ENCODE results near the gene NR6A1.
A peak's percentile ranks its signal among the peaks of the same experiment; 100 is the strongest.

The NR6A1 gene

DNA sequence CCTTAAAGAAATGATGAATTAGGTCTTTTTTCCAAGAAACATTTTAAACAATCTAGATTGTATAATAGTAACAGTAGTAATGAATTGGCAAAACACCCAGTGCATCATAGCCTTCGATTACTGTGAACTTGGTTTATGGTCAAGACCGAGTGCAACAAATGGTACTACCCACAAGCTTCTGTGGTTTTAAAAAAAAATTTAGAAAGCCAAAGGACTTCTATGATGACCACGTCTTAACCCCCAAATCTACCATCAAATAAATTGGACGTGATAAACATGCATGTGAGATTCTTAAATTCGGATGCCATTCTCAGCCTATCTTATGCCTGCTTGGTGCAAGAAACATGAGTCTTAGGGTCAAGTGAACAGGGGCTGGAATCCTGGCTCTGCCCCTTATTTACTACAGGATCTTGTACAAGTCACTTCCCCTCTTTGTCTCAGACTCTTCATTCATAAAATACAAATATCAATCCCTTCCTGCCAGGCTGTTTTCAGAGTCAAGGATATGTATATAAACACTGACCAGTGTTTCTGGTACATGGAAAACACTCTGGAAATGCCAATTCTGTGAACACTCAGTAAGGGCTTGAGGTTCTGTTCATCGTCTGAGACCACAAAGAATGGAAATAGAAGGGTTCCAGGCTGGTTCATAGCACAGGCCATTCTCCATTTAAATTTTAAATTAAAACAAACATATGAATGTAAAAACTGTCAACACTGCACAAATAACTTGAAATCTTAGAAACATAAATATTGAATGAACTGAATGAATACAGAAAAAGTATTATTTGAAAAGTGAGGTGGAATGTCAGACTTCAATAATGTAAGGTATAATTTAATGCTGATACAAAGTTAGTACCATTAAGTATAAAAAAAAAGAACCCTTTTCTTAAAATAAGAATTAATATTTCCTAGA is 107.8 kb downstream of the NR6A1 start:
- Histone ChIP-seq H3K36me3 (ENCODE audit: control insufficient read depth, insufficient read depth, low read length) (no peaks in the 10 kb centered on the region), H3K9me3 (ENCODE audit: control insufficient read depth, insufficient read depth, low read depth, low read length) (no peaks in the 10 kb centered on the region), H3K9ac (ENCODE audit: low read length) (no peak overlapping the region), H3K4me1 (ENCODE audit: control insufficient read depth, insufficient read depth, low read length) (peaks cover 15% of the 10 kb centered on the region), H3K27me3 (ENCODE audit: control insufficient read depth, insufficient read depth, low read length) (no peaks in the 10 kb centered on the region), H3K27ac (ENCODE audit: low read depth, low read length) (no peak overlapping the region), H3K4me3 (ENCODE audit: low read depth, low read length) (no peak overlapping the region)

GRCh38 chr9:124662561-124662960 is 108.5 kb downstream of the NR6A1 start:
- no peaks in the 10 kb centered on the region for H3K36me3 ChIP-seq (ENCODE audit: control insufficient read depth, insufficient read depth, low read length)
- H3K9me3 ChIP-seq (ENCODE audit: control insufficient read depth, insufficient read depth, low read depth, low read length) = no peaks in the 10 kb centered on the region
- H3K27ac ChIP-seq (ENCODE audit: low read depth, low read length) = no peak overlapping the region
- H3K27me3 ChIP-seq (ENCODE audit: control insufficient read depth, insufficient read depth, low read length) = no peaks in the 10 kb centered on the region
- no peak overlapping the region for H3K9ac ChIP-seq (ENCODE audit: low read length)
- no peak overlapping the region for H3K4me3 ChIP-seq (ENCODE audit: low read depth, low read length)
- peaks cover 15% of the 10 kb centered on the region for H3K4me1 ChIP-seq (ENCODE audit: control insufficient read depth, insufficient read depth, low read length)

DNA sequence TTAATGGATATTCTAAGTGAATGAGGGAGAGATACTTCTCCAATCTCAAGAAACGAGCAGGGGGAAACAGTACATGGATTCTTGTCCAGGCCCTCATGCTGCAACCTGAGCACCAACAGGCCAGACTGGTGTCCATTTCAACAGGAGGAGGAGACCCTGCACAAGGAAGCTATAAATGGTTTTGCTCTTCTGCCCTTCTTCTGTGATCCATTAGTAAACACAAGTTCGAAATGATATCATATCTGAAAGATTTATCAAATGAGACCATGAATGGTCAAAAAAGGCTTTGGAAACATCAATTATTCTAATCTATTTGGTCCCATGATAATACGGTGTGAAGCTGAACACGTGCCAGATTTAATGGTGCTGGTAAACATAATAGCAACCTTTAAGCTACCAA is 109.8 kb downstream of the NR6A1 start:
- Histone ChIP-seq H3K9me3 (ENCODE audit: control insufficient read depth, insufficient read depth, low read depth, low read length) (no peaks in the 10 kb centered on the region), H3K27me3 (ENCODE audit: control insufficient read depth, insufficient read depth, low read length) (no peaks in the 10 kb centered on the region), H3K4me1 (ENCODE audit: control insufficient read depth, insufficient read depth, low read length) (peaks cover 15% of the 10 kb centered on the region), H3K36me3 (ENCODE audit: control insufficient read depth, insufficient read depth, low read length) (no peaks in the 10 kb centered on the region), H3K27ac (ENCODE audit: low read depth, low read length) (no peak overlapping the region), H3K4me3 (ENCODE audit: low read depth, low read length) (no peak overlapping the region), H3K9ac (ENCODE audit: low read length) (no peak overlapping the region)

DNA sequence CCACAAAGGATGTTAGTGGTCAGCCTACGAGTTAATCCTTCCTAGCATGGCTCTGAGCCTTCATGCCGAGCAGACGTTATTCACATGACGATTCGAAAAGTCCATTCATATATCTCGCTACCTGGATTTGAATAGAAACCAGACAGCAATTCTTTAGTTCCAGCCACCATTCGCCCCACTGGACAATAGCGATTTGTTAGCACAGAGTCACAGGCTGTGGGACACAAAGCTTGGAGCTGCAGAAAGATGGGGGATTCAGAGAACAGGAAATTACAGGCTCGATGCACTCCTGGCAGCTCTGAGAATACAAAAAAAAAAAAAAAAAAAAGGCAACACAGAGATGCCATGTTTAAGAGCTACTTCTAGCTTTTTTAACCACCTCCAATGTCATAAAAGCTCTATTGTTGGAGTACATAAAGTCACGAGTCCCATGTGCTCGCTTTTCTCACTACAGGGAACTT is 110.7 kb downstream of the NR6A1 start:
- Histone ChIP-seq H3K27me3 (ENCODE audit: control insufficient read depth, insufficient read depth, low read length) (no peaks in the 10 kb centered on the region), H3K36me3 (ENCODE audit: control insufficient read depth, insufficient read depth, low read length) (no peaks in the 10 kb centered on the region), H3K4me1 (ENCODE audit: control insufficient read depth, insufficient read depth, low read length) (peaks cover 15% of the 10 kb centered on the region), H3K4me3 (ENCODE audit: low read depth, low read length) (peak overlapping the region; percentile 65), H3K27ac (ENCODE audit: low read depth, low read length) (peak overlapping the region; percentile 76; the same call in 1 of the 2 replicates), H3K9ac (ENCODE audit: low read length) (peak overlapping the region; percentile 85), H3K9me3 (ENCODE audit: control insufficient read depth, insufficient read depth, low read depth, low read length) (no peaks in the 10 kb centered on the region)

- H3K9me3 ChIP-seq (ENCODE audit: control insufficient read depth, insufficient read depth, low read depth, low read length) = no peaks in the 10 kb centered on the region
- H3K36me3 ChIP-seq (ENCODE audit: control insufficient read depth, insufficient read depth, low read length) = no peaks in the 10 kb centered on the region
- H3K4me1 ChIP-seq (ENCODE audit: control insufficient read depth, insufficient read depth, low read length) = peaks cover 15% of the 10 kb centered on the region
- H3K9ac ChIP-seq (ENCODE audit: low read length) = peak overlapping the region; percentile 85
- H3K27ac ChIP-seq (ENCODE audit: low read depth, low read length) = peak overlapping the region; percentile 76
- peak overlapping the region; percentile 65 for H3K4me3 ChIP-seq (ENCODE audit: low read depth, low read length)
- no peaks in the 10 kb centered on the region for H3K27me3 ChIP-seq (ENCODE audit: control insufficient read depth, insufficient read depth, low read length)
Observed at GRCh38 chr9:124659099-124659659, 111.9 kb downstream of the NR6A1 start.

- H3K27me3 ChIP-seq (ENCODE audit: control insufficient read depth, insufficient read depth, low read length) = no peaks in the 10 kb centered on the region
- H3K9ac ChIP-seq (ENCODE audit: low read length) = peak overlapping the region; percentile 85
- peak overlapping the region; percentile 65 for H3K4me3 ChIP-seq (ENCODE audit: low read depth, low read length)
- H3K36me3 ChIP-seq (ENCODE audit: control insufficient read depth, insufficient read depth, low read length) = no peaks in the 10 kb centered on the region
- peak overlapping the region; percentile 76; the same call in 1 of the 2 replicates for H3K27ac ChIP-seq (ENCODE audit: low read depth, low read length)
- peaks cover 15% of the 10 kb centered on the region for H3K4me1 ChIP-seq (ENCODE audit: control insufficient read depth, insufficient read depth, low read length)
- no peaks in the 10 kb centered on the region for H3K9me3 ChIP-seq (ENCODE audit: control insufficient read depth, insufficient read depth, low read depth, low read length)
Observed at GRCh38 chr9:124658165-124659017, 112.7 kb downstream of the NR6A1 start.

- H3K27ac ChIP-seq (ENCODE audit: low read depth, low read length) = no peak overlapping the region
- H3K27me3 ChIP-seq (ENCODE audit: control insufficient read depth, insufficient read depth, low read length) = no peaks in the 10 kb centered on the region
- H3K4me1 ChIP-seq (ENCODE audit: control insufficient read depth, insufficient read depth, low read length) = peaks cover 16% of the 10 kb centered on the region
- H3K4me3 ChIP-seq (ENCODE audit: low read depth, low read length) = no peak overlapping the region; the same call in 1 of the 2 replicates
- H3K9me3 ChIP-seq (ENCODE audit: control insufficient read depth, insufficient read depth, low read depth, low read length) = no peaks in the 10 kb centered on the region
- no peaks in the 10 kb centered on the region for H3K36me3 ChIP-seq (ENCODE audit: control insufficient read depth, insufficient read depth, low read length)
- no peak overlapping the region for H3K9ac ChIP-seq (ENCODE audit: low read length)
Observed at GRCh38 chr9:124657516-124657915, 113.6 kb downstream of the NR6A1 start.

- no peak overlapping the region for H3K9ac ChIP-seq (ENCODE audit: low read length)
- H3K27me3 ChIP-seq (ENCODE audit: control insufficient read depth, insufficient read depth, low read length) = no peaks in the 10 kb centered on the region
- H3K9me3 ChIP-seq (ENCODE audit: control insufficient read depth, insufficient read depth, low read depth, low read length) = no peaks in the 10 kb centered on the region
- H3K4me3 ChIP-seq (ENCODE audit: low read depth, low read length) = no peak overlapping the region
- H3K27ac ChIP-seq (ENCODE audit: low read depth, low read length) = no peak overlapping the region
- H3K4me1 ChIP-seq (ENCODE audit: control insufficient read depth, insufficient read depth, low read length) = peaks cover 8% of the 10 kb centered on the region; the same call in 1 of the 2 replicates
- no peaks in the 10 kb centered on the region for H3K36me3 ChIP-seq (ENCODE audit: control insufficient read depth, insufficient read depth, low read length)
Observed at GRCh38 chr9:124654431-124654830, 116.7 kb downstream of the NR6A1 start.

GRCh38 chr9:124652615-124653393 is 118.3 kb downstream of the NR6A1 start:
- no peak overlapping the region for H3K4me3 ChIP-seq (ENCODE audit: low read depth, low read length)
- H3K9ac ChIP-seq (ENCODE audit: low read length) = no peak overlapping the region
- H3K4me1 ChIP-seq (ENCODE audit: control insufficient read depth, insufficient read depth, low read length) = peaks cover 8% of the 10 kb centered on the region; the same call in 1 of the 2 replicates
- no peaks in the 10 kb centered on the region for H3K27me3 ChIP-seq (ENCODE audit: control insufficient read depth, insufficient read depth, low read length)
- H3K36me3 ChIP-seq (ENCODE audit: control insufficient read depth, insufficient read depth, low read length) = no peaks in the 10 kb centered on the region
- no peaks in the 10 kb centered on the region for H3K9me3 ChIP-seq (ENCODE audit: control insufficient read depth, insufficient read depth, low read depth, low read length)
- no peak overlapping the region for H3K27ac ChIP-seq (ENCODE audit: low read depth, low read length)

GRCh38 chr9:124652203-124652602 is 118.9 kb downstream of the NR6A1 start:
- no peaks in the 10 kb centered on the region for H3K9me3 ChIP-seq (ENCODE audit: control insufficient read depth, insufficient read depth, low read depth, low read length)
- H3K4me1 ChIP-seq (ENCODE audit: control insufficient read depth, insufficient read depth, low read length) = peaks cover 8% of the 10 kb centered on the region; the same call in 1 of the 2 replicates
- H3K27me3 ChIP-seq (ENCODE audit: control insufficient read depth, insufficient read depth, low read length) = no peaks in the 10 kb centered on the region
- H3K27ac ChIP-seq (ENCODE audit: low read depth, low read length) = no peak overlapping the region
- no peak overlapping the region for H3K4me3 ChIP-seq (ENCODE audit: low read depth, low read length)
- no peaks in the 10 kb centered on the region for H3K36me3 ChIP-seq (ENCODE audit: control insufficient read depth, insufficient read depth, low read length)
- no peak overlapping the region for H3K9ac ChIP-seq (ENCODE audit: low read length)
